Erythroblast (primary cell): Measurements from ENCODE around the gene CTXN2.

Experiments
- GATA1 ChIP-seq: IDR thresholded peaks from 2 replicates; pipeline ENCODE4 v1.6.1; 2011; ENCODE audit warnings: low read depth, mild to moderate bottlenecking, control low read depth, low read length, moderate library complexity
- POLR2A ChIP-seq: IDR thresholded peaks from 2 replicates; pipeline ENCODE4 v1.6.1; 2011; ENCODE audit warnings: mild to moderate bottlenecking, low read length

GRCh38 chr15:48143856-48144255 lies 47.6 kb upstream of the CTXN2 start:
- TF ChIP-seq POLR2A (no peak), GATA1 (no peak)
